Stimulated activated naive CD8-positive, alpha-beta T cell treated with anti-CD3 and anti-CD28 coated beads, Interleukin-15, Interleukin-2, amounts not matched to agents 100 U/mL and 50 U/mL, for 24 hours (primary cell): ENCODE results near the gene CDC6.

Experiments
- ATAC-seq: fragments of 150-1000 bp; cut with Tn5 transposase; one replicate; pipeline ENCODE4 v1.10.0; 2021
- DNase-seq: peaks from one replicate; pipeline ENCODE4 v3.0.0; 2021

Gene CDC6

DNA sequence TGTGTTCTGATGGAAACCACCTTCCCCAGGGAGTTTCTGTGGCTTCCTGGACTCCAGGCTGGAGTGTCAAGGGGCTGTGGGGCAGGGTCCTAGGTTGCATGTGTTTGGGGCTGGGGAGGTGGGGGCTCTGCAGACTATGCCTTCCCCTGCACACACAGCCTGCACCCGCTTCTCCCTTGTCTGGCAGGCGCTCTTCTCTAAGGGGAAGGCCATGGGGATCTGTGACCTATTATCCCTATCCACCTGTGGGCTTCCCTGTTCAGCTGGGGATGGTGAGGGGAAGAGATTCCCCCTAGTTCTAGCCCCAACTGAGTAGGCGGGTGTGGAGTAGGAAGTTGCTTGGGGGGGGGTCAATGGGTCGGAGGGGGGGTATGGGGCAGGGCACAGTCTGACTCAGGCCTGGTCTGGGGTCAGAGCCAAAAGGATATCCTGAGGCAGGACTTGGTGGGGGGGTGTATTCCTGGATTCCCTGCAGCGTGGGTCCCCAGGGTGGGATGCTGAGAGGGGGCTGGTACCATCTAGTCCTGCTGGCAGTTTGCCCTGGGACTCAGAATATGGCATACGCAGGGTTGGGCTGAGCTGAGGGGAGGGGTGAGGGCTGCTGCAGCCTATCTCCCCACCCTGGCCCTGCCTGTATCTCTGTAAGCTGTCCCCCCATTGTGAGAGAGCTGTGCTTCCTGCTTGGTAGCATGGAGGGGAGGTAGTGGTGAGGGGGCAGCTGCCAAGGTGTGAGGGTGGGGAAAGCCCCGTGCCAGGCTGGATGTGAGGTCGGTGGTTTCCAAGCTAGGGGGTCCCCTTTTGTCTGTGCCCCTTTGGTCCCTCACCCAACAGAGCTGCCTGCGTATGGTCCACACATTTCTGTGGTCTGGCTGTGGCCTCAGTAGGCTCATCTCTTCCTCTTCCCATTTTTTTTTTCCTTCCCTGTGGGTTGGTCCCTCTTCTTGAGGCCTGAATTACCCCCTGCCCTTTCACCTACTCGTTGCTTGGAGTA is 36.0 kb downstream of the CDC6 start:
- ATAC-seq (peak; percentile 55), DNase-seq (peak; percentile 81)

- DNase-seq = peak; percentile 48
- ATAC-seq = no peak
Observed at GRCh38 chr17:40325156-40326013, 37.7 kb downstream of the CDC6 start.

- DNase-seq (peak; percentile 56), ATAC-seq (no peak)
Observed at GRCh38 chr17:40326014-40326831, 38.5 kb downstream of the CDC6 start.

DNA sequence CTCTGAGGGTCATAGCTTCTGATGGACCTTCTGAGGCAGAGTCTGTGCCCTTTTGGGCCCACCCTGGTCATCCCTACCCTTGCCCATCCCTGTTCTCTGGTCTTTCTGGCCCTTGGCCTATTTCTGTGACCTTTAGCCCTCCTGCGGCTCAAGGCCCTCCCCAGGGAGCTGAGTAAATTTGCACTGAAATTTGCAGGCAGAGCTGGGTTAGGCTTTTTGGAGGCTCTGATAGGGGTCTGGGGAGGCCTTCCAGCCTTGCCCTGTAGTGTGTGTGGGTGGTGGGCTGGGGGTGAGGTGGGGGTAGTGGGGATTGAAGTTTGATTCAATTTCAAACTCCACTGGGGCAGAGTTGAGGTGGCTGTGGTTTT is 39.1 kb downstream of the CDC6 start:
- DNase-seq (no peak), ATAC-seq (no peak)

DNA sequence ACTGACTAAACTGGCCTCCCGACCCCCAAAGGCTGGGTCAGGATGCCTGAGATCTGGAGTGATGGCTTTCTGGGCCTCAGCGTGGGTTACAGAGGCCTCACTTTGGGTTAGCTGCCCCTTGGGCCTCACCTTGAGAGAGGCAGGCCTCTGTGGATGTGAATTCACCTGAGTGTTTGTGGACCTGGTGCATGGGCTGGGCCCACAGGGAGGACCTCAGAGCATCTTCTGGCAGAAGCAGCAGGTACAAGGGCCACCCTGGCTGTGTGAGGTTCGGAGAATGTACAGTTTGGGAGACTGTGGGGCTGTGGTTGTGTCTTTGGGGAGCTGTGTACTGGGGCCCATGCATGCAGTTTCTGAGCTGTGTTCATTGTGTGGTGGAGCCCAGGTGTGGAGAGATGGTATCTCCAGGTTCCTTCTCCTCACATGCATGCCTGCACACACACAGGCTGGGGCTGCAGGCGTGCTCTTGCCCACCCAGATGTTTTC is 39.6 kb downstream of the CDC6 start:
- DNase-seq (no peak), ATAC-seq (no peak)

GRCh38 chr17:40327735-40328385 is 40.2 kb downstream of the CDC6 start:
- ATAC-seq (no peak), DNase-seq (no peak)

- ATAC-seq = no peak
- DNase-seq = no peak
Observed at GRCh38 chr17:40328386-40328766, 40.7 kb downstream of the CDC6 start.

GRCh38 chr17:40329839-40330794 is 42.4 kb downstream of the CDC6 start:
- peak; percentile 49 for DNase-seq
- ATAC-seq = peak; percentile 16

GRCh38 chr17:40330850-40331470 is 43.3 kb downstream of the CDC6 start:
- ATAC-seq (no peak), DNase-seq (no peak)

DNA sequence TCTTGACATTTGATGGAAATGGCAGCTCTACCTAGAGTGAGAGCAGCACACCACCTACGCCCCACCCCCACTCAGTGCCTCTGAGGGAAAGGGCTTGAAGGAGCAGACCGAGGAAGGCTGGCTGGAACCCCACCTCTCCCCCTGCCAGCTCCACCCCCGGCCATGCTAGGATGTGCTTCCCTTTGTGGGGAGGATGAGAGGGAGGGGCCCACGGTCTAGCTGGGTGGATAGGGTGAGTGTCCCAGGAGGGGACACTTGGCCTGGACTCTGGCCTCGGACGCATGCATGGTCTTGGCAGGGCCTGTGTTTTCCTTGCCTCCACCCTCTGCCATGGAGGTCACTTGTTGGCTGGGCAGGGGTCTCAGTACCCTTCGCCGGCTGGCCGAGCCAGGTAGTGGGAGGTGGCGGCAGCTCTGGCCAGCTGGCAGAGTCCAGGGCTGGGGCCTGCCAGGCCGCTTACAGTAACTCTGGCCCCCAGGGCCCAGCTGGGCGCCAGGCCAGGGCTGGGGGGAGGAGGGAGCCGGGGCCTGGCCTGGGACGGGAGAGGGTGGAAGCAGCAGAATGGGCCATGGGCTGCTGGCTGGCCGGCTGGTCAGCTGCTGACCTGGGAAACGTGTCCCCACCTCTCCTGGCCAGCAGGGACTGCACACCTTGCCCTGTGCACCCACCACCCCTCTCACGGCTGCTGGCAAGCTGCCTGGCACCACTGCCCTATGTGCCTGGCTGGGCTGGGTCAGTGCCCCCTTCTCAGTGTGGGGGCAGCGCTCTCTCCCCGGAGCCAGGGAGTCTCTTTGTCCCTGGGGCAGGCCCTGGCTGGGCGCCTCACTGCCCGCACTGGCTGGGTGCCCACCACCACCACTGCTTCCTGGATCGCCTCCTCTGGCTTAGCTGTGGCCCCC is 44.3 kb downstream of the CDC6 start:
- peak; percentile 19 for ATAC-seq
- DNase-seq = no peak

DNA sequence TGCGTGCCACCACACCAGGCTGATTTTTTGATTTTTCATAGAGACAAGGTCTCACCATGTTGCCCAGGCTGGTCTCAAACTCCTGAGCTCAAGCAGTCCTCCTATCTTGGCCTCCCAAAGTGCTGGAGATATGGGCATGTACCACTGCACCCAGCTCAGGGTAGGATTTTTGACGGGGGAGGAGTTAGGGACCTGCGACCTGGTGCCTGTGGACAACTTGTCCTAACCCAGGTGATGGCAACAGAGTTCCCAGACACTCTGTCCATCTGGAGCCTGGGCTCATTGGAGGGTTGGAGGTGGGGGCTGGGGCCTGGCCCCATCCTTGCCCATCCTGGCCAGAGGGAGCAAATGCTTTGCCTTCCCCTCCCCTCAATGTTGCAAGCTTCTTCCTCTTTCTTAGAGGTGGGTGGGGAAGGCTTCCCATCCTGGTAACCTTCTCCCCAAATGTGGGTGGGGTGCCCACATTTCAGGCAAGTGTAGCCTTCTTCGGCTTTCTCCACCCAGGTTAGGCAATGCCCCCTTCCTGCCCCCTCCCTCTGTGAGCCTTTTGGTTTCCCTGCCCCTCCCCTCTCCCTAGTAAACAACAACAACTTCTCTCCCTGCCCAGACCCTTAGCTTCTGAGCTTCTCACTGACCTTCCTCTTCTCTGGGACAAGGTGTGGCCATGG is 46.2 kb downstream of the CDC6 start:
- no peak for DNase-seq
- no peak for ATAC-seq

DNA sequence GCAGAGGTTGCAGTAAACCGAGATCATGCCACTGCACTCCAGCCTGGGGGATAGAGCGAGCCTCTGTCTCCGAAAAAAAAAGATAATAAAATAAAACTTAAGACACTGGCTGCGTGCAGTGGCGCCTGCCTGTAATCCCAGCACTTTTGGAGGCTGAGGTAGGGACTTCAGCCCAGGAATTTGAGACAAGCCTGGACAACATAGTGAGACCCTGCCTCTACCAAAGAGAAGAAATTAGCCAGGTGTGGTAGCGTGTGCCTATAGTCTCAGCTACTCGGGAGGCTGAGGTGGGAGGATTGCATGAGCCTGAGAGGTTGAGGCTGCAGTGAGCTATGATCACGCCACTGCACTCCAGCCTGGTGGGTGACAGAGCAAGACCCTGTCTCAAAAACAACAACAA is 47.9 kb downstream of the CDC6 start:
- DNase-seq (no peak), ATAC-seq (no peak)

DNA sequence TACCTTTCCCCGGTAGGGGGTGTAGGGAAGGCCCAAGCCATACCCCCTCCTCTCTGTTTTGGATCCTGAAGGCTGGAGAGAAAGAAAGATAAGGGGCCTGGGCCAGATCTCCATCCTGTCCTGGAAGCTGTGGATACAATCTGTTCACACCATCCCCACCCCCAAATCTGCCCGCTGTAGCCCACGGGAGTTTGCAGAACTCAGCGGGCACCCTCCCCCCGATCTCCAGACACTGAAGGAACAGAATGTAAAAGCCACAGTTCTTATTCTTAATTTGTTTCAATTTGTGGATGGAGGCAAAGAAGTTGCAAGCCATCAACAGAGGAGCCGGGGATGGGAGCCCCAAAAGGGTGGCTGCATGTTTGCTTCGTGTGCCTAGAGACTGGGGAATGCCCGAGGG is 49.7 kb downstream of the CDC6 start:
- no peak for ATAC-seq

DNA sequence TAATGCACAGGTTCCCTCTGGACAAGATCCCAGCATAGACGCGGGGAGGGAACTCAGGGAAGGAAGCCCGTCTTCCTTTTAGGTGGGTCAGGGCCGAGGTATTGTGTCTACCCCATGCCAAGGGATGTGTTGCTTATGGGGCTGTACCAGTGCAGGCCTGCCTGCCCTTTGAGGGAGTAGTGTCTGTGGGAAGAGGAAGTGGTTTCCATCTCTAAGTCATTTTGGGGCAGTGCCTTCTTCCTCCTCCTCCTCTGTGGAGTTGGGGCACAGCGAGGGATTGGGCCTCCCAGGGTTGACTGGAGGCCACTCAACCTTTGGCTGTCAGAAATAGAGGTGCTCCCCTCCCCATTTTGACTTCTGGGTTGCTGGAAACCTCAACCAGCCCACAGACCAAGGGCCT is 50.4 kb downstream of the CDC6 start:
- DNase-seq = peak; percentile 39
- ATAC-seq = peak; percentile 53

More for the DNA sequence above, 49.7 kb downstream of the CDC6 start:
- no peak for DNase-seq

- ATAC-seq (no peak), DNase-seq (no peak)
Observed at GRCh38 chr17:40338941-40339649, 51.4 kb downstream of the CDC6 start.

DNA sequence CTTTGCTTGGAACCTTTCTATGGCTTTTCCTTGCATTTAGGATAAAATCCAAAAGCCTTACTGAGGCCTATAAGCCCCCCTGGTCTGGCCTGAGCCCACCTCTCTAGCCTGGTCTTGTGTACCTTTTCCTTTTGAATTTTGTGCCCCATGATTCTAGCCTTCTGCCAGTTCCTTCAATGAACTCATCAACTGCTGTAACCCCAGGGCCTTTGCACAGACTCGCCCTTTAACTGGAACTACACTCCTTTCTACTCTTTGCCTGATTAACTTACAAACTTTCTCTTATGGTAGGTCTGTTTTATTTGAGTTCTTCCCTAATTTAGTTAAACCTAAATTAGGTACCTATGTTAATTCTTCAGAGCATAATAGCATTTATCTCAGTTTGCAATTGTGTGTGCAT is 52.6 kb downstream of the CDC6 start:
- no peak for DNase-seq
- ATAC-seq = no peak
